NCI-H1436 treated with DMSO at 0.1 percent for 48 hours (cell line): Measurements from ENCODE around the gene MCM3AP.
"Not testable (repeated sequence)": the region's sequence is repeated elsewhere in the genome, so short reads cannot be mapped to it uniquely, and the experiment has no call there.

ENCODE experiments used
- DNase-seq: peaks from one replicate; lab custom pipeline; 2025; lab: John Stamatoyannopoulos, UW

The MCM3AP gene

GRCh38 chr21:46243325-46243724, 42.1 kb downstream of the MCM3AP start:
- no peak for DNase-seq

- not testable (repeated sequence) for DNase-seq
Observed at GRCh38 chr21:46241577-46241976, 43.8 kb downstream of the MCM3AP start.

GRCh38 chr21:46239817-46240325, 45.5 kb downstream of the MCM3AP start:
- no peak for DNase-seq

GRCh38 chr21:46237474-46237873, 47.9 kb downstream of the MCM3AP start:
- no peak for DNase-seq

GRCh38 chr21:46234436-46234950, 50.9 kb downstream of the MCM3AP start:
- no peak for DNase-seq

GRCh38 chr21:46229923-46230260, 55.5 kb downstream of the MCM3AP start:
- no peak for DNase-seq

- DNase-seq = no peak
Observed at GRCh38 chr21:46229133-46229922, 56.1 kb downstream of the MCM3AP start.

GRCh38 chr21:46228345-46229051, 56.9 kb downstream of the MCM3AP start, which contains the start of gene LSS:
Gene LSS (minus strand): TSS chr21:46228774. CDS start chr21:46228745, 29 bp downstream.
- DNase-seq = peak; percentile 60

GRCh38 chr21:46227811-46228344, 57.5 kb downstream of the MCM3AP start:
- no peak for DNase-seq

GRCh38 chr21:46226920-46227599, 58.4 kb downstream of the MCM3AP start:
- DNase-seq = no peak

GRCh38 chr21:46226146-46226545, 59.3 kb downstream of the MCM3AP start:
- no peak for DNase-seq

GRCh38 chr21:46223661-46224060, 61.8 kb downstream of the MCM3AP start:
- DNase-seq = not testable (repeated sequence)

GRCh38 chr21:46223217-46223616, 62.2 kb downstream of the MCM3AP start:
- no peak for DNase-seq

GRCh38 chr21:46222436-46223116, 62.8 kb downstream of the MCM3AP start:
- DNase-seq = no peak

GRCh38 chr21:46221664-46222435, 63.6 kb downstream of the MCM3AP start:
- DNase-seq = no peak

- no peak for DNase-seq
Observed at GRCh38 chr21:46220847-46221246, 64.6 kb downstream of the MCM3AP start.

GRCh38 chr21:46220275-46220810, 65.1 kb downstream of the MCM3AP start:
- DNase-seq = no peak

GRCh38 chr21:46219591-46220239, 65.7 kb downstream of the MCM3AP start:
- DNase-seq = no peak

- no peak for DNase-seq
Observed at GRCh38 chr21:46218906-46219590, 66.4 kb downstream of the MCM3AP start.
